DMS79 (cell line): ENCODE data around the gene MATK.

ENCODE experiments used
- DNase-seq: peaks from one replicate; lab custom pipeline; 2025; lab: John Stamatoyannopoulos, UW

The MATK gene

GRCh38 chr19:3788996-3789778, 3.0 kb upstream of the MATK start:
- no peak for DNase-seq

GRCh38 chr19:3785451-3785937, 687 bp downstream of the MATK start:
- DNase-seq: no peak

DNA sequence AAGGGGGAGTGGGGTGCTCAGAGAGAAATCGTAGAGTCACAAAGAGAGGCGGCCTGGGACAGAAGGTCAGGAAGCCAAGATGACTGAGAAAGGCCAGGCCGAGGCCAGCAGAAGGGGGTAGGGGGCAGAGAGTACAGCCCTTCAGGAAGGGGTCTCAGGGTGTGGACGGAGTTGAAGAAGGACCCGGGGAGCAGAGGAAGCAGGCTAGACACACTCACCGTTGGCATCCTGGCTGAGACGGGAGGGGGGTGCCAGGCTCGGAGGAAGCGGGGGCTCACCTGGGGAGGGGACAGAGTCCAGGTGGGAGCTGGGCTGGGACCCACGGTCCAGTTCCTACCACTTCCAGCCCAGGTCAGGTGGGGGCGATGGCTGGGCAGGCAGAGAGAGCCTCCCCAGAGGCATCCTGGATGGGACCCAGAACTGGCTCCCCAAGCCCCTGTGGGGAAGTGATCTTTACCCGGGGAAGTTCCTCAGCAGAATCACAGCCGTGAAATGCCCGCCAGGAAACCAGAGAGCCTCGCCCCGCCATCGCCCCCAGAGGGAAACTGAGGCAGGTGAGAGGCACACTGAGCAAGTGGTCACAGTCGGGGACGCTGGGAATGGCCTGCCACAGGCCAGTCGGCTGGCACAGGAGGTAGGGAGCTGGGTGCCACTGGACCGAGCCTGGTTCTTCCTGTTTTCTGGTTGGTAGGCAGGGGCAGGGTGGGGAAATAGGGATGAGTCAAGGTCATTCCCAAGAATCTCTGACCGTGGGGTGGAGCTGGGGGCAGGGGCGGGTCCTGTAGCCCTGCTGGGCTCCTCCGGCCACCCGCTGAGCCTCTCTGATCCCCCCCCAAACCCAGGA, 1.4 kb downstream of the MATK start:
- DNase-seq: no peak

DNA sequence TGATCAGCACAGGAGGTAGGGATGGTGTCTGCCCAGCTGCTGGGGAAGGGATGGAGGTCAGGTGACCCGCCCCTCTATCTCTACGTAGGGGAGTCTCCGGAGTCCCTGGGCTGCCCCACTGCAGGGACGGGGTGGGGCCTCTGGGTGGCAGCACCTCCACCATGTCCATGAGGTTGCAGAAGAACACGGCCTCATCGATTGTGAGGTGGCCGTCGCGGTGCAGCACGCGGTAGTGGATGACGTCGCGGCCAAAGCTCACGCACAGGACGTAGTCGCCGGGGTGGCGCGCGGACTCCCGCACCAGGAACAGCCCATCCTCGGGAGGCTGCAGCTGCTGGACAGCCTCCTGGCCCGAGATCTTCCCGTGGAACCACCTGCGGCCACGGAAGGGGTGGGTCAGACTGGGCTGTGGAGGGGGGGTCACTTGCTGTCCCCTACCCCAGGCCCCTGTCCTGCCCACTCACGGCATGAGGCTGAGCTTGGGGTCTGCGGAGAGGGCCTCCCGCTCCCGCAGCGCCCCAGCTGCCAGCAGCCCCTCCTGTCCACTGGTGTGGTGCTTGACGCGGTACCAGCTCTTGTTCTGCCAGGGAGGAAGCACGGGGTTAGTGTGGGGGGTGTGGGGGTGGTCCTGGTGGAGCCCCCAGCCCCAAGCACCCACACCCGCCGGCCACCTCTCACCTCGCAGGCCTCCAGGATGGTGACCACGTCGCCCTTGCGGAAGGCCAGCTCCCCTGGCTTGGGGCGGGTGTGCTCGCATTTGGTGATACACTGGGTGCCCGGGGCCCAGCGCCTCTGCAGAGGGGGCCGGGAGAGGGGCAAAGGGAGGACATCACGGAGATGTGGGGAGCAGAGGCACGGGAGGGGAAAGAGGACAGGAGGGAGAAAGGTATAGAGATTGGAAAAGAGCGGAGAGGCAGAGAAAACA, 2.3 kb downstream of the MATK start:
- no peak for DNase-seq

GRCh38 chr19:3782903-3783302, 3.3 kb downstream of the MATK start:
- DNase-seq: no peak

GRCh38 chr19:3782330-3782729, 3.9 kb downstream of the MATK start:
- DNase-seq: no peak

DNA sequence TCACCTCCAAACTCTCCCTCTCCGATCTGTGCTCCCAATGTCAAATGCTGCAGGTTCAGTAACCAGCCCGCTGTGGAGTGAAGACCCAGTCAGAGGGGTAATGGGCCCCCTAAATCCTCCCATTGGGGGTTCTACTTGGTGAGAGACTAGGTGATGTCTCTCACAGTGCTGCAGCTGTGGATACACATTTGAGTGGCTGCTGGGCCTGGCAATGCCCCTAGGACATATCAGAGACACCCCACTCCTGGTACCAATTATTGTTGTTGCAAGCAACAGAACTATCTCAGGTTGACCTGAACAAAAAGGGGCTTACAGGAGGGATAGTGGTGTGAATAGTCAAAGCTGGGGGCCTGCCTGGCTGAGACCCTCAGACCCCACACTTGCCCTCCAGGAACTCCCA, 4.6 kb downstream of the MATK start:
- DNase-seq: no peak

DNA sequence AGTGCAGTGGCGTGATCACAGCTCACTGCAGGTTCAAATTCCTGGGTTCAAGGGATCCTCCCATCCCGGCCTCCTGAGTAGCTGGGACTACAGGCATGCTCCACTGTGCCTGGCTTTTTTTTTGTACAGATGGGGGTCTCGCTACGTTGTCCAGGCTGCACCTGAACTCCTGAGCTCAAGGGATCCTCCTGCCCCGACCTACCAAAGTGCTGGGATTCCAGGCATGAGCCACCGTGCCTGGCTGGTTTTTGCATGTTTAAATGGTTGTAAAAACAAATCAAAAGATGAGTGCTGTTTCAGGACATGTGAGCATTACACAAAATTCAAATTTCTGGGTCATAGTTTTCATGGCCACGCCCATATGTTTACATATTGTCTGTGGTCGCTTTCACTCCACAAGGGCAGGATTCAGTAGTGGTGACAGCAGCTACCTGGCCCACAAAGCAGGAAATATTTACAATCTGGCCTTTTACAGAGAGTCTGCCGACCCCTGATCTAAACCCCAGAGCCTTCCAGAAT, 5.3 kb downstream of the MATK start:
- DNase-seq: no peak

GRCh38 chr19:3778899-3779723, 7.1 kb downstream of the MATK start:
- no peak for DNase-seq

DNA sequence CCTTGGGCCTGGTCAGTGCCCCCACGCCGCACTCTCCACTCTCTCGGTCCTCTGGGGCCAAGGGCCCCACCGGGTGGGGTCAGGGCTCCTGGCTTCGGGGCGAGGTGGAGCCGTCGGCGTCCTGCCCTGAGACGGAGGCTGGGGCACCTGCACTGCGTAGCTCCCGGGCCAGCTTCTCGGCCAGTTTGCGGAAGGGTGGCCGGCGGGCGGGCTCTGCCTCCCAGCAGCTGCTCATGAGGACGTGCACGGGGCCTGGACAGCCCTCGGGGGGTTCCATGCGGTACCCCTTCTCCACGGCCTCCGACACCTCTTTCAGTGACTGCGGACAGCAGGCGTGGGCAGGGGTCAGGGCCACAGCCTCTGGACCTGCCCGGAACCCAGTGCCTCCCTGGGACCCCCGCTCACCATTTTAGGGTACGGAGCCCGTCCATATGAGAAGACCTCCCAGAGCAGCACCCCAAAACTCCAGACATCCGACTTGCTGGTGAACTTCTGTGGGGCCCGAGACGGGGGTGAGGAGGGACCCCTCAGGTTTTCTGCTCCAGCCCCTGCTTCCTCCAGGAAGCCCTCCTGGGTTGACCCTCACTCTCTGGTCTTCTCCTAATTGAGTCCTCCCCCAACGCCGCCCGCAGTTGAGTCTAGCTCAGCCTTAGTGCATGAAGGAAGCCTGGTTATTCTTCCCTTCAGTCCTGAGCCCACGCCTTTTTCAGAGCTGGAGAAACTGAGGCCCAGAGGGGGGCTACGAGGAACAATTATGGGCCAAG, 7.9 kb downstream of the MATK start:
- no peak for DNase-seq

GRCh38 chr19:3776479-3777040, 9.6 kb downstream of the MATK start:
- no peak for DNase-seq

DNA sequence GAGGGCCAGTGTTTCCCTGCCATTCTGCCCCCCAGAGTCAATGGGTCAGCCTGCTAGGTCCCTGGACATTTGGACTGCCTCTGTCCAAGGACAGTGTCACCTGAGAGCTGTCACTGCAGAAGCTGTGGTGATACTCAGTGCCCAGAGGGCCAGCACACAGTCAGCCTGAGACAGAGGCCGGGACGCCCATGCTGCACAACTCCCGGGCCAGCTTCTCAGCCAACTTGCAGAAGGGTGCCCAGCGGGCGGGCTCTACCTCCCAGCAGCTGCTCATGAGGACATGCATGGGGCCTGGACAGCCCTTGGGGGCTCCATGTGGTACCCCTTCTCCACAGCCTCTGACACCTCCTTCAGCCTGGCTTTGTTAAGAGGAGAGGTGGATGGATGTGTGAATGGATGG, 10.3 kb downstream of the MATK start:
- no peak for DNase-seq

- no peak for DNase-seq
These were observed 10.8 kb downstream of the MATK start for GRCh38 chr19:3775374-3775711.

GRCh38 chr19:3774621-3775373, 11.4 kb downstream of the MATK start:
- DNase-seq: no peak

DNA sequence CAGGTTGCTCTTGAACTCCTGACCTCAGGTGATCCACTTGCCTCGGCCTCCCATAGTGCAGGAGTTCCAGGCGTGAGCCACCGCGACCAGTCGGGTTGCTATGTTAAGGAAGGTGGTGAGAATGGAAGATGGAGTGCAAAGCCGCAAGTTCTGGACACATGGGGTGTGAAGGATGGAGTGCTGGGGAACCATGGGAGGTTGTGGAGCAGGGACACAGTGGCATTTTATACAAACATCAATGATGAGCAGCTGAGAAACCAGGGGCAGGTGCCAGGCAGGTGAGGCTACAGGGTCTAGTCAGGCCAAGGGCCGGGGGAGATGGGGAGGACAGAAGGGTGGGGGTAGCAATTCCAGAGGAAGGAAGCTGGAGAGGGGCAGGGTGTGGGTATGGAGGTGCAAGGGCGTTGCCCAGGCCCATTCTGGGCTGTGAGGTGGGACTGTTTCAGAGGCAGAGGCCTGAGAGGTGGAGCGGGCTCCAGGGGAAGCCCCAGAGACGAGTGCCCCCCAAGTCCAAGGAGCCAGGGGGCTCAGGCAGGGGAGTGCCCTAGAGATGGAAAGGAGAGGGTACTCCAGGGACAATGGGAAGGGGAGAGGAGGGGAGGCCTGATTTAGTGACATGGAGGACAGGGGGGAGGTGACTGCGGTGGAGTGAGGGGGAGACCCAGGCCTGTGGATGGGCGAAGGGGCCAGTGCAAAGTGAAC, 12.2 kb downstream of the MATK start:
- no peak for DNase-seq

DNA sequence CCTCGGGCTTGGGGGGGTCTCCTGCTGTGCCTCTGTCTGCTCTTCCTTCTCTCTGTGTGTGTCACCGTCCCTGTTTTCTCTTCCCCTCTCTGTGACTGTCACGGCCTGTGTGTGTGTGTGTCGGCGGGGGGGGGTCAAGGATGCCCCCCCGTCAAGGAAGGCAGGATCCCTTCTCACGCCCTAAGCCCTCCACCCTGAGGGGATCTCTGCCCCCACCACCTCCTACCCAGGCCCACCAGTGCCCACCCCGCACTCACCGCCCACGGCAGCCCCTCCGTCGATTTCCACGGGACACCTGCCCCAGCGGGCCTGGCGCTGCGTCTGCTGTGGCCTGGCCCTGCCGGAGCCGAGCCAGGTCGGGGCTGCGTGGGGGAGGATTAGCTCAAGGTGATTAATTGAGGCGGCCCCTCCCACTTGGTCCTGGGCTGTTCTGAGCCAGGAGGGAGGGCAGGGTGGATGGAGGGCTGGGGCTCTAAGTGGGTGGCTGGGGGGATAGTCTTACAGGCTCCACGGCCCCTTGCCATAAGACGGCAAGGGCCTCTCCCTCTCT, 14.2 kb downstream of the MATK start, which contains the start of gene RAX2:
TSS of gene RAX2 (minus strand) at position 323 of the 550 bp plus-strand sequence. CDS start 486 bp downstream, outside the sequence.
- DNase-seq: no peak

DNA sequence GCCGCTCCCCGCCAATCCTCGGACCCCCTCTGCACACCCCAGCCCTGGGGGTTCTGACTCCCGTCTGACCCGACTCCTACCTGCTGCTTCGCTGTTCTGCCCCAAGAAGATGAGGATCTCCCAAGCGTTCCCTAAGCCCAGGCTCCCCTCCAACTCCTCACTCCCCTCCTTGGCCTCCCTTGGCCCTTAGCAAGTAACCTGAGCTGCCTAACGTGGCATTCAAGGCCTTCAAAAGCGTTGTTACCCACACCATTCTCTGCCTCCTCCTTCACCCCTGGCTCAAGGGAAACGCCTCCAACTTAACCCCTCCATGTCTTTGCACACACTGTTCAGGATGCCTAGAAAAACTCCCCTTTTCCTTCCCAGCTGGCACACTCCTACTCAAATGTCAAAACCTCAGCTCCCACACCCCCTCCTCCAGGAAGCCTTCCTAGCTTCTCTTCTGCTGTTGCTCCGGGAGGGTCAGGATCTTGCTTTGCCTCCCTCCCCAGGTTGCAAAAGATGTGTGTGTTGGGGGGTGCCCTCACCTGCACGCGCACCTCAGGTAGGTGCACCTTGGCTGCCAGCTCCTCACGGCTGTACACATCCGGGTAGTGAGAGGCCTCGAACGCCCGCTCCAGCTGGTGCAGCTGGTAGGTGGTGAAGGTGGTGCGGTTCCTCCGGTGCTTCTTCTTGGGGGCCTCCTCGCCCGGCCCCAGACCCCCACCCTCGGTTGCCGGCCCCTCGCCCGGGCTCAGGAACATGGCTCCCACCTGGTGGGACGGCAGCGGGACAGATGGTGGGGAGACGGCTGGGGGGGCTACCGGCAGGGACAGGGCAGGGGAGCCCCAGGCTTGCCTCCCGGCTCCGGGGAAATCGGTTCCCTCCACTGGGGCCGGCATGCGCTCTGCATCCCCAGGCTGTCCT, 14.9 kb downstream of the MATK start:
- DNase-seq: no peak
